K562 (cell line): ENCODE measurements around the gene LDB1. TPM values are rescaled to one million over a fixed set of nuclear protein-coding genes. Genes with fewer than 3 reads are reported as not detected.
A peak's percentile ranks its signal among the peaks of the same experiment; 100 is the strongest.

ENCODE experiments used
- ATAC-seq: fragments of 200-7000 bp; cut with Tn5 transposase; 3 replicates; pipeline ENCODE4 v1.9.1; 2020; ENCODE audit warnings: moderate library complexity
- BruUV-seq: library from RNA; stranded (reverse); fragments of 400-500 nt; replicated peaks from 2 replicates; lab custom pipeline; 2021; lab: Mats Ljungman, UMichigan
- CTCF ChIA-PET: fragments of 300-600 bp; formaldehyde crosslinking; extraction: SDS; loops from one replicate; lab custom pipeline; 2021; ENCODE audit warnings: low intra/inter-chr PET ratio; lab: Yijun Ruan, JAX
- POLR2A ChIA-PET: fragments of 300-600, 350-650 bp; sonication (Branson Sonifier 250); formaldehyde crosslinking; extraction: SDS; loops from one replicate; lab custom pipeline; 2021; ENCODE audit warnings: antibody characterized with exemption, inconsistent platforms; lab: Yijun Ruan, JAX
- DNase-seq, 4 experiments: peaks; one replicate each; pipeline versions ENCODE4 v3.0.0 to v3.0.0-alpha.2; 2011 to 2018; ENCODE audit warnings: low spot score in 3 of 4, mixed read lengths in 3 of 4; ENCODE audit errors: extremely low read depth in 1 of 4
- FAIRE-seq: peaks from 2 replicates; lab custom pipeline; 2011; peaks lifted over from hg19 to GRCh38; lab: Jason Lieb, UNC
- H2AFZ ChIP-seq: 2 replicates; pipeline ENCODE4 v1.6.0; 2011; ENCODE audit warnings: low read depth, low read length, control low read depth, inconsistent platforms
- H3K27ac ChIP-seq: fragments of 200-600 bp; 3 replicates; pipeline ENCODE4 v1.8.0; 2011; ENCODE audit warnings: low read depth, mild to moderate bottlenecking, control low read depth, inconsistent platforms, low read length, moderate library complexity, mixed read lengths; ENCODE audit errors: extremely low read depth
- H3K27me3 ChIP-seq, 2 experiments: fragments of 300-600 bp in 1 of 2; 2 replicates in 1 of 2; 3 replicates in 1 of 2; pipeline versions ENCODE4 v1.6.0 to v1.8.0; 2011; ENCODE audit warnings: inconsistent platforms in 2 of 2, low read length in 2 of 2, mild to moderate bottlenecking in 1 of 2, mixed read lengths in 1 of 2, moderate library complexity in 1 of 2; ENCODE audit not compliant: control insufficient read depth in 2 of 2, insufficient read depth in 2 of 2
- H3K36me3 ChIP-seq: fragments of 300-600 bp; 3 replicates; pipeline ENCODE4 v1.8.0; 2011; ENCODE audit warnings: mild to moderate bottlenecking, low read length, inconsistent platforms; ENCODE audit not compliant: control insufficient read depth, insufficient read depth
- H3K4me1 ChIP-seq, 2 experiments: fragments of 200-600 bp in 1 of 2; replicated peaks in 1 of 2; 2 replicates in 1 of 2; 3 replicates in 1 of 2; pipeline versions ENCODE4 v1.5.1 to v1.8.0; 2011; ENCODE audit warnings: inconsistent platforms in 2 of 2, low read length in 2 of 2, mild to moderate bottlenecking in 1 of 2, mixed read lengths in 1 of 2, moderate library complexity in 1 of 2; ENCODE audit not compliant: control insufficient read depth in 2 of 2, insufficient read depth in 2 of 2
- H3K4me2 ChIP-seq: 2 replicates; pipeline ENCODE4 v1.6.1; 2011; ENCODE audit warnings: low read length, control low read depth, inconsistent platforms, mixed read lengths; ENCODE audit not compliant: insufficient read depth
- H3K4me3 ChIP-seq: fragments of 200-600 bp; sonication (generic), shearing (Covaris generic); 2 replicates; pipeline ENCODE4 v1.5.1; 2016; ENCODE audit warnings: control low read depth, inconsistent platforms
- H3K79me2 ChIP-seq: fragments of 200-600 bp; 3 replicates; pipeline ENCODE4 v1.8.0; 2011; ENCODE audit warnings: low read length, inconsistent platforms; ENCODE audit not compliant: control insufficient read depth, insufficient read depth
- H3K9ac ChIP-seq, 2 experiments: 2 replicates each; pipeline versions ENCODE4 v1.6.0 to v1.6.1; 2011; ENCODE audit warnings: low read depth in 2 of 2, low read length in 2 of 2, control low read depth in 1 of 2, inconsistent platforms in 1 of 2, mild to moderate bottlenecking in 1 of 2, mixed read lengths in 1 of 2; ENCODE audit not compliant: insufficient read depth in 1 of 2
- H3K9me1 ChIP-seq: one replicate; pipeline ENCODE4 v1.6.0; 2011; ENCODE audit warnings: inconsistent platforms, mild to moderate bottlenecking, low read length, moderate library complexity; ENCODE audit not compliant: control insufficient read depth, insufficient read depth
- H3K9me3 ChIP-seq: replicated peaks from 2 replicates; pipeline ENCODE4 v1.5.1; 2011; ENCODE audit warnings: low read depth, low read length, inconsistent platforms; ENCODE audit not compliant: control insufficient read depth, insufficient read depth
- H4K20me1 ChIP-seq: replicated peaks from 2 replicates; pipeline ENCODE4 v1.6.1; 2011; ENCODE audit warnings: low read length, inconsistent platforms, mixed read lengths; ENCODE audit not compliant: control insufficient read depth, insufficient read depth
- CREM ChIP-seq: IDR thresholded peaks from 2 replicates; pipeline ENCODE4 v1.6.1; 2014; ENCODE audit warnings: antibody characterized with exemption, low read depth
- CTBP1 ChIP-seq: fragments of 450-650 bp; IDR thresholded peaks from 2 replicates; pipeline ENCODE4 v1.6.1; 2016; ENCODE audit warnings: borderline replicate concordance
- IFI16 ChIP-seq: fragments of 250-450 bp; sonication (Bioruptor Pico); IDR thresholded peaks from 2 replicates; pipeline ENCODE4 v2.1.2; 2022; ENCODE audit warnings: mild to moderate bottlenecking, inconsistent platforms
- KDM5B ChIP-seq: fragments of 200-600 bp; sonication (generic); IDR thresholded peaks from 2 replicates; pipeline ENCODE4 v1.6.1; 2012; ENCODE audit warnings: low read depth, mild to moderate bottlenecking, moderate library complexity, low read length, control low read depth, inconsistent platforms; ENCODE audit not compliant: insufficient replicate concordance
- MNT ChIP-seq, 2 experiments: fragments of 450-650 bp; conservative IDR thresholded peaks; 2 replicates each; pipeline ENCODE4 v1.6.1; 2017; ENCODE audit warnings: mild to moderate bottlenecking in 2 of 2, moderate library complexity in 2 of 2
- PKNOX1 ChIP-seq: fragments of 450-650 bp; IDR thresholded peaks from 2 replicates; pipeline ENCODE4 v1.6.1; 2016
- PRDM10 ChIP-seq: fragments of 450-650 bp; IDR thresholded peaks from 2 replicates; pipeline ENCODE4 v1.6.1; 2018; ENCODE audit not compliant: partially characterized antibody
- RBFOX2 ChIP-seq: fragments of 200-400 bp; formaldehyde crosslinking; IDR thresholded peaks from 2 replicates; pipeline ENCODE4 v1.6.1; 2017; ENCODE audit warnings: low read depth, mild to moderate bottlenecking, low read length, moderate library complexity
- SUPT5H ChIP-seq: fragments of 450-650 bp; IDR thresholded peaks from 2 replicates; pipeline ENCODE4 v1.6.1; 2016
- ZBTB7A ChIP-seq: IDR thresholded peaks from 2 replicates; pipeline ENCODE4 v1.6.1; 2011; ENCODE audit warnings: low read depth, mild to moderate bottlenecking, low read length, moderate library complexity, borderline replicate concordance; ENCODE audit not compliant: control insufficient read depth
- ZFP36 ChIP-seq: fragments of 150-350 bp; IDR thresholded peaks from 2 replicates; pipeline ENCODE4 v1.6.1; 2018; ENCODE audit warnings: low read length, low read depth; ENCODE audit not compliant: partially characterized antibody
- ZNF24 ChIP-seq: fragments of 450-650 bp; IDR thresholded peaks from 2 replicates; pipeline ENCODE4 v1.6.1; 2016
- ZNF668 ChIP-seq: fragments of 250-450 bp; sonication (Bioruptor Pico); IDR thresholded peaks from 2 replicates; pipeline ENCODE4 v1.8.0; 2022; ENCODE audit warnings: mild to moderate bottlenecking, inconsistent platforms
- WGBS: fragments of 100-300 bp; shearing (Covaris generic); methylation state at CpG from one replicate; pipeline ENCODE4 v1.1.6; 2016; ENCODE audit warnings: low coverage, mixed read lengths; ENCODE audit not compliant: insufficient coverage; ENCODE audit errors: missing lambda C conversion rate; 5-methylcytosine and 5-hydroxymethylcytosine counted together
- in situ Hi-C: fragments of 300-500 bp; cut with MboI; formaldehyde crosslinking; loops from 4 replicates; pipeline ENCODE4 v1.15.0; 2018; ENCODE audit warnings: inconsistent platforms, mixed read lengths
- intact Hi-C: fragments of 100-400 bp; cut with micrococcal nuclease; formaldehyde crosslinking; loops from 2 replicates; pipeline ENCODE4 v1.14.2; 2022
- polyA plus RNA-seq, 8 experiments: library from polyadenylated mRNA; depleted of rRNA in 4 of 8; stranded (reverse) in 5 of 8; unstranded in 3 of 8; fragments of >200 nt; fragmentation: Nextera tagmentation in 2 of 8; fragmentation: Illumina TruSeq in 1 of 8; extraction: Ambion mirVana in 2 of 8; extraction: Trizol in 1 of 8; gene quantifications; 2 replicates each; pipeline versions ENCODE4 v1.2.1 to v1.2.3, GENCODE V29; 2011 to 2014; ENCODE audit warnings: inconsistent platforms in 1 of 8, missing spikeins in 1 of 8
- total RNA-seq, 7 experiments: library from RNA; depleted of rRNA in 6 of 7; stranded (reverse); fragments of >200 nt in 6 of 7; fragmentation: Illumina TruSeq in 2 of 7; extraction: Trizol in 2 of 7; gene quantifications; 2 replicates each; pipeline versions ENCODE4 v1.2.1 to v1.2.3, GENCODE V29; 2011 to 2021; ENCODE audit warnings: low replicate concordance in 1 of 7

LDB1 gene
- total and polyA plus RNA-seq, 9 of the 15 experiments (the other 6 are each of a cell fraction or from before 2014, with no cell fraction given) = 1.9 to 137 (median 105) TPM

- TF ChIP-seq PKNOX1 = 0 out of 2 replicates have a peak, but pooled peaks have one; percentile 6
- peak; percentile 8 for TF ChIP-seq ZFP36
- TF ChIP-seq KDM5B = peak; percentile 9
- 0 out of 2 replicates have a peak, but pooled peaks have one; percentile 43 for TF ChIP-seq RBFOX2
- TF ChIP-seq IFI16 (CRISPR knock-in tag) = no peak
Observed at GRCh38 chr10:102113261-102113955, 6.8 kb downstream of the LDB1 start (continued).

- no peaks in the 10 kb centered on the region for H3K9me3 ChIP-seq
- peaks cover 58% of the 10 kb centered on the region for H3K36me3 ChIP-seq
- in situ Hi-C loops = no loop called here
- ATAC-seq = peak; percentile 57
- peak overlapping the region; percentile 96 for H3K4me2 ChIP-seq
- peak; percentile 96 for FAIRE-seq
- BruUV-seq = no TSS peak
- peaks cover 31 to 37% of the 10 kb centered on the region in 2 experiments for H3K4me1 ChIP-seq
- H3K27me3 ChIP-seq = no peaks in the 10 kb centered on the region
- H3K79me2 ChIP-seq = peaks cover 81% of the 10 kb centered on the region
- H3K9ac ChIP-seq = peak overlapping the region; percentile 91 to 94; a peak in 3 of 4 replicates
- peaks cover 20% of the 10 kb centered on the region for H4K20me1 ChIP-seq
- 0% methylated on average over 3 of the region's 3 CpGs for WGBS
- H2AFZ ChIP-seq = no peak overlapping the region
- intact Hi-C loops = loop anchor here (1.0 to 10.0 kb wide), 3 partner anchors 21 to 268 kb away; partner anchors contain the start of genes HPS6, KCNIP2 and PPRC1
- peak overlapping the region; percentile 97 for H3K27ac ChIP-seq
- POLR2A ChIA-PET = interaction anchor here (0.7 to 4.1 kb wide), 4 partner anchors 9 to 290 kb away, joined by 3 to 27 read pairs (median 3); no protein-coding TSS in a partner anchor
- H3K4me3 ChIP-seq = peak overlapping the region; percentile 94
- peak; percentile 73 to 95 (median 84) for DNase-seq
- CTCF ChIA-PET = interaction anchor here (0.6 kb wide), 1 partner anchor 230 kb away, joined by 5 read pairs; no protein-coding TSS in a partner anchor
- H3K9me1 ChIP-seq = peaks cover 3% of the 10 kb centered on the region
- TF ChIP-seq CREM (peak; percentile 56), SUPT5H (peak; percentile 71), ZBTB7A (peak; percentile 98), ZNF668 (no peak), CTBP1 (peak; percentile 71), MNT (conservative IDR thresholded peaks at IDR 0.05) (peak; percentile 43 to 66), ZNF24 (no peak), PRDM10 (no peak)
Observed at GRCh38 chr10:102112210-102112817, 7.9 kb downstream of the LDB1 start.
